HCT116 (cell line): ENCODE results near the gene PIP5KL1. TPM values are rescaled to one million over a fixed set of nuclear protein-coding genes. Genes with fewer than 3 reads are reported as not detected.

Experiments used
- ATAC-seq: fragments of 200-7000 bp; cut with Tn5 transposase; 2 replicates; pipeline ENCODE4 v1.9.1; 2020; ENCODE audit warnings: mild to moderate bottlenecking, moderate library complexity
- BruUV-seq: library from RNA; stranded (reverse); fragments of 400-500 nt; replicated peaks from 2 replicates; lab custom pipeline; 2021; lab: Mats Ljungman, UMichigan
- CTCF ChIA-PET: fragments of 300-600 bp; sonication (Branson Sonifier 250); formaldehyde crosslinking; loops from one replicate; lab custom pipeline; 2021; ENCODE audit warnings: antibody characterized with exemption; lab: Charles Lee
- POLR2A ChIA-PET: fragments of 300-600, 350-600 bp; sonication (Branson Sonifier 250); formaldehyde crosslinking; loops from one replicate; lab custom pipeline; 2021; ENCODE audit warnings: antibody characterized with exemption; lab: Charles Lee
- RAD21 ChIA-PET, 2 experiments: fragments of 300-600 bp; sonication (Branson Sonifier 250); formaldehyde crosslinking; loops; one replicate each; lab custom pipeline; 2023; ENCODE audit warnings: low total read pairs in 2 of 2; ENCODE audit not compliant: uncharacterized antibody in 2 of 2, unreplicated experiment in 2 of 2, low non-redundant PET in 1 of 2; lab: Charles Lee
- DNase-seq: peaks from one replicate; pipeline ENCODE4 v3.0.0-alpha.2; 2010; ENCODE audit warnings: low read depth, low spot score
- H2AFZ ChIP-seq: fragments of 200-600 bp; shearing (Covaris generic), sonication (generic); 2 replicates; pipeline ENCODE4 v1.6.1; 2017; ENCODE audit warnings: low read depth, mixed run types, mixed read lengths, antibody characterized with exemption, low read length; ENCODE audit not compliant: poor library complexity, severe bottlenecking
- H3K27ac ChIP-seq: 2 replicates; pipeline ENCODE4 v1.5.1; 2012; ENCODE audit warnings: low read depth, low read length
- H3K27me3 ChIP-seq: fragments of 200-600 bp; sonication (generic); 2 replicates; pipeline ENCODE4 v1.6.1; 2016; ENCODE audit warnings: mixed run types, low read length, mixed read lengths; ENCODE audit not compliant: insufficient read depth
- H3K36me3 ChIP-seq, 2 experiments: fragments of 200-500 bp in 1 of 2; fragments of 200-600 bp in 1 of 2; sonication (Bioruptor generic) in 1 of 2; sonication (generic) in 1 of 2; 2 replicates each; pipeline versions ENCODE4 v1.5.1 to v1.6.1; 2014 to 2016; ENCODE audit warnings: low read length in 2 of 2, inconsistent platforms in 1 of 2, mixed read lengths in 1 of 2, mixed run types in 1 of 2; ENCODE audit not compliant: insufficient read depth in 2 of 2, control insufficient read depth in 1 of 2
- H3K4me1 ChIP-seq, 2 experiments: fragments of 200-600 bp in 1 of 2; sonication (generic) in 1 of 2; 2 replicates each; pipeline versions ENCODE4 v1.5.1 to v1.6.1; 2012 to 2017; ENCODE audit warnings: low read length in 2 of 2, inconsistent platforms in 1 of 2, mild to moderate bottlenecking in 1 of 2, mixed read lengths in 1 of 2, mixed run types in 1 of 2, moderate library complexity in 1 of 2; ENCODE audit not compliant: insufficient read depth in 2 of 2, control insufficient read depth in 1 of 2
- H3K4me2 ChIP-seq: fragments of 200-600 bp; sonication (generic); 2 replicates; pipeline ENCODE4 v1.6.1; 2017; ENCODE audit warnings: mixed run types, low read length, mixed read lengths
- H3K4me3 ChIP-seq, 2 experiments: fragments of 200-600 bp in 1 of 2; sonication (generic) in 1 of 2; replicated peaks in 1 of 2; 2 replicates each; pipeline ENCODE4 v1.5.1; 2011 to 2016; ENCODE audit warnings: low read length in 2 of 2, control low read depth in 1 of 2, low read depth in 1 of 2, mild to moderate bottlenecking in 1 of 2, mixed read lengths in 1 of 2, mixed run types in 1 of 2
- H3K79me2 ChIP-seq: fragments of 200-600 bp; sonication (generic); 2 replicates; pipeline ENCODE4 v1.6.1; 2017; ENCODE audit warnings: mild to moderate bottlenecking, mixed run types, low read length, moderate library complexity, mixed read lengths; ENCODE audit not compliant: insufficient read depth
- H3K9ac ChIP-seq: fragments of 200-600 bp; sonication (generic); 2 replicates; pipeline ENCODE4 v1.6.1; 2016; ENCODE audit warnings: low read length, mixed read lengths
- H3K9me2 ChIP-seq: fragments of 200-600 bp; sonication (generic), shearing (Covaris generic); 2 replicates; pipeline ENCODE4 v1.6.1; 2017; ENCODE audit warnings: mixed run types, mild to moderate bottlenecking, moderate library complexity; ENCODE audit not compliant: insufficient read depth
- H3K9me3 ChIP-seq, 2 experiments: fragments of 200-500 bp in 1 of 2; fragments of 200-600 bp in 1 of 2; sonication (Bioruptor generic) in 1 of 2; sonication (generic) in 1 of 2; 2 replicates each; pipeline ENCODE4 v1.6.1; 2014 to 2017; ENCODE audit warnings: low read length in 2 of 2, mixed read lengths in 2 of 2, inconsistent platforms in 1 of 2, low read depth in 1 of 2, mild to moderate bottlenecking in 1 of 2, mixed run types in 1 of 2, moderate library complexity in 1 of 2; ENCODE audit not compliant: control insufficient read depth in 1 of 2, insufficient read depth in 1 of 2
- H4K20me1 ChIP-seq: fragments of 200-600 bp; sonication (generic), shearing (Covaris generic); 2 replicates; pipeline ENCODE4 v1.6.1; 2017; ENCODE audit warnings: mixed run types, mild to moderate bottlenecking, moderate library complexity; ENCODE audit not compliant: insufficient read depth
- CBX3 ChIP-seq: IDR thresholded peaks from 2 replicates; pipeline ENCODE4 v1.6.1; 2012; ENCODE audit warnings: low read depth
- CEBPB ChIP-seq: IDR thresholded peaks from 2 replicates; pipeline ENCODE4 v1.6.1; 2012; ENCODE audit warnings: low read depth
- ELF1 ChIP-seq: IDR thresholded peaks from 2 replicates; pipeline ENCODE4 v1.6.1; 2012; ENCODE audit warnings: low read depth, borderline replicate concordance
- EZH2 ChIP-seq: fragments of 200-600 bp; sonication (generic); IDR thresholded peaks from 2 replicates; pipeline ENCODE4 v1.6.1; 2017; ENCODE audit warnings: antibody characterized with exemption, mixed run types
- EZH2phosphoT487 ChIP-seq: fragments of 200-600 bp; IDR thresholded peaks from 2 replicates; pipeline ENCODE4 v1.6.1; 2018; ENCODE audit warnings: antibody characterized with exemption, borderline replicate concordance
- FOSL1 ChIP-seq: IDR thresholded peaks from 2 replicates; pipeline ENCODE4 v1.6.1; 2012; ENCODE audit warnings: low read depth
- JUND ChIP-seq: IDR thresholded peaks from 2 replicates; pipeline ENCODE4 v1.6.1; 2012
- POLR2A ChIP-seq: IDR thresholded peaks from 2 replicates; pipeline ENCODE4 v1.7.0; 2011; ENCODE audit warnings: borderline replicate concordance; ENCODE audit not compliant: insufficient read depth, insufficient read length; ENCODE audit errors: extremely low read depth
- RAD21 ChIP-seq: IDR thresholded peaks from 2 replicates; pipeline ENCODE4 v1.6.1; 2012; ENCODE audit warnings: low read depth, mild to moderate bottlenecking
- SIN3A ChIP-seq: IDR thresholded peaks from 2 replicates; pipeline ENCODE4 v1.6.1; 2012; ENCODE audit warnings: low read depth
- SP1 ChIP-seq: IDR thresholded peaks from 2 replicates; pipeline ENCODE4 v1.6.1; 2012; ENCODE audit warnings: low read depth
- SRF ChIP-seq: IDR thresholded peaks from 2 replicates; pipeline ENCODE4 v1.6.1; 2012; ENCODE audit warnings: low read depth
- TCF7L2 ChIP-seq: IDR thresholded peaks from 2 replicates; pipeline ENCODE4 v1.7.0; 2011; ENCODE audit warnings: borderline replicate concordance, inconsistent platforms; ENCODE audit not compliant: insufficient read depth, insufficient read length; ENCODE audit errors: extremely low read depth
- YY1 ChIP-seq: IDR thresholded peaks from 2 replicates; pipeline ENCODE4 v1.6.1; 2011; ENCODE audit warnings: low read length, low read depth, moderate library complexity, mild to moderate bottlenecking; ENCODE audit not compliant: insufficient replicate concordance; ENCODE audit errors: extremely low read depth
- ZFX ChIP-seq: fragments of 450-650 bp; IDR thresholded peaks from 2 replicates; pipeline ENCODE4 v1.6.1; 2017
- ZNF274 ChIP-seq: fragments of 200-500 bp; sonication (Bioruptor generic); IDR thresholded peaks from 2 replicates; pipeline ENCODE4 v1.6.1; 2014; ENCODE audit warnings: mild to moderate bottlenecking, low read depth, low read length, inconsistent platforms
- intact Hi-C: fragments of 100-400 bp; cut with micrococcal nuclease; formaldehyde crosslinking; loops from 2 replicates; pipeline ENCODE4 v1.10.0; 2022
- total RNA-seq: library from RNA; stranded (reverse); gene quantifications from one replicate; pipeline ENCODE4 v1.2.1, GENCODE V29; 2021; ENCODE audit not compliant: unreplicated experiment
- TF ChIP-seq, protein P1 (sequence below): IDR thresholded peaks from 2 replicates; pipeline ENCODE4 v1.6.1; 2012
- TF ChIP-seq, protein P2 (sequence below): IDR thresholded peaks from 2 replicates; pipeline ENCODE4 v1.6.1; 2011; ENCODE audit warnings: mild to moderate bottlenecking, low read length, moderate library complexity; ENCODE audit not compliant: insufficient replicate concordance; ENCODE audit errors: extremely low read depth
- TF ChIP-seq, protein P3 (sequence below), 3 experiments: fragments of 200-600 bp in 1 of 3; sonication (generic) in 1 of 3; IDR thresholded peaks in 2 of 3; conservative IDR thresholded peaks in 1 of 3; 2 replicates each; pipeline ENCODE4 v1.5.1; 2012 to 2017; ENCODE audit warnings: low read depth in 2 of 3, low read length in 2 of 3, antibody characterized with exemption in 1 of 3, borderline replicate concordance in 1 of 3, control low read depth in 1 of 3, mild to moderate bottlenecking in 1 of 3, mixed read lengths in 1 of 3, mixed run types in 1 of 3, moderate library complexity in 1 of 3; ENCODE audit not compliant: insufficient read depth in 1 of 3
- TF ChIP-seq, protein P4 (sequence below): IDR thresholded peaks from 2 replicates; pipeline ENCODE4 v1.6.1; 2012; ENCODE audit warnings: low read depth

The PIP5KL1 gene
- total RNA-seq, 1 experiment from 2014 or later: 37.6 TPM

DNA sequence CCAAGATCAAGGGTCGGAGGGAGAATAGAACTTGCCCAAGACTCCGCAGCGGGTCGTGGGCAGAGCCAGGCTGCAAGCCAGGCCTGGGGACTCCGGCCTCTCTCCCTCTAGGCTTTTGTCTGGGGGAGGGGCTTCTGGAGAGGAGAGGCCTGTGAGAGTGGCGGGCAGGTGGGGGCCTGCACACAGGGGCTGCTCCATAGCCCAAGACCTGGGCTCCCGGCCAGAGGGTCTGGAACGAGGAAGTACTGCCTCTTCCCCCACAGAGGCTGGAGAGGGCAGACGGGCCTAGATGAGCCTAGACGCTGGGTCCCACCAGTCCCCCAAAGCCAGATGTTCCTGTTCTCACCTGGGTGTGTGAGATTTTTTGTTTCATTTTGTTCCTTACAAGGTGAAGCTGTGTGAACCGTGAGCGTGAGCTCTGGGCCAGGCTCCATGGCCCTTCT lies 26.0 kb downstream of the PIP5KL1 start:
- H3K36me3 ChIP-seq: peaks cover 0 to 9% of the 10 kb centered on the region in 2 experiments; a peak in 1 of 4 replicates
- H2AFZ ChIP-seq: no peak overlapping the region
- H3K4me3 ChIP-seq: no peak overlapping the region
- no peaks in the 10 kb centered on the region for H3K79me2 ChIP-seq
- ChIA-PET POLR2A (no interaction called here), CTCF (no interaction called here), RAD21 (no interaction called here)
- no peaks in the 10 kb centered on the region for H4K20me1 ChIP-seq
- BruUV-seq: no TSS peak
- peak overlapping the region; percentile 25; the same call in 1 of the 2 replicates for H3K27ac ChIP-seq
- no peaks in the 10 kb centered on the region for H3K27me3 ChIP-seq
- no peaks in the 10 kb centered on the region for H3K9me3 ChIP-seq
- ATAC-seq: 0 out of 2 replicates have a peak, but pooled peaks have one; percentile 3
- H3K9me2 ChIP-seq: no peaks in the 10 kb centered on the region
- intact Hi-C loops: no loop called here
- H3K4me2 ChIP-seq: no peak overlapping the region
- H3K9ac ChIP-seq: no peak overlapping the region
- H3K4me1 ChIP-seq: peaks cover 26 to 47% of the 10 kb centered on the region in 2 experiments
- DNase-seq: no peak
- TF ChIP-seq SRF (no peak), POLR2A (no peak), CBX3 (no peak), SIN3A (no peak), ZNF274 (no peak), JUND (no peak), YY1 (no peak), SP1 (no peak), CEBPB (no peak), ZFX (no peak), EZH2phosphoT487 (no peak), TCF7L2 (no peak), EZH2 (no peak), ELF1 (no peak), FOSL1 (no peak), RAD21 (no peak)
- TF ChIP-seq, protein P1, sequence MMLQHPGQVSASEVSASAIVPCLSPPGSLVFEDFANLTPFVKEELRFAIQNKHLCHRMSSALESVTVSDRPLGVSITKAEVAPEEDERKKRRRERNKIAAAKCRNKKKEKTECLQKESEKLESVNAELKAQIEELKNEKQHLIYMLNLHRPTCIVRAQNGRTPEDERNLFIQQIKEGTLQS: no peak
- TF ChIP-seq, protein P2, sequence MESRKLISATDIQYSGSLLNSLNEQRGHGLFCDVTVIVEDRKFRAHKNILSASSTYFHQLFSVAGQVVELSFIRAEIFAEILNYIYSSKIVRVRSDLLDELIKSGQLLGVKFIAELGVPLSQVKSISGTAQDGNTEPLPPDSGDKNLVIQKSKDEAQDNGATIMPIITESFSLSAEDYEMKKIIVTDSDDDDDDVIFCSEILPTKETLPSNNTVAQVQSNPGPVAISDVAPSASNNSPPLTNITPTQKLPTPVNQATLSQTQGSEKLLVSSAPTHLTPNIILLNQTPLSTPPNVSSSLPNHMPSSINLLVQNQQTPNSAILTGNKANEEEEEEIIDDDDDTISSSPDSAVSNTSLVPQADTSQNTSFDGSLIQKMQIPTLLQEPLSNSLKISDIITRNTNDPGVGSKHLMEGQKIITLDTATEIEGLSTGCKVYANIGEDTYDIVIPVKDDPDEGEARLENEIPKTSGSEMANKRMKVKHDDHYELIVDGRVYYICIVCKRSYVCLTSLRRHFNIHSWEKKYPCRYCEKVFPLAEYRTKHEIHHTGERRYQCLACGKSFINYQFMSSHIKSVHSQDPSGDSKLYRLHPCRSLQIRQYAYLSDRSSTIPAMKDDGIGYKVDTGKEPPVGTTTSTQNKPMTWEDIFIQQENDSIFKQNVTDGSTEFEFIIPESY: no peak
- TF ChIP-seq, protein P3, sequence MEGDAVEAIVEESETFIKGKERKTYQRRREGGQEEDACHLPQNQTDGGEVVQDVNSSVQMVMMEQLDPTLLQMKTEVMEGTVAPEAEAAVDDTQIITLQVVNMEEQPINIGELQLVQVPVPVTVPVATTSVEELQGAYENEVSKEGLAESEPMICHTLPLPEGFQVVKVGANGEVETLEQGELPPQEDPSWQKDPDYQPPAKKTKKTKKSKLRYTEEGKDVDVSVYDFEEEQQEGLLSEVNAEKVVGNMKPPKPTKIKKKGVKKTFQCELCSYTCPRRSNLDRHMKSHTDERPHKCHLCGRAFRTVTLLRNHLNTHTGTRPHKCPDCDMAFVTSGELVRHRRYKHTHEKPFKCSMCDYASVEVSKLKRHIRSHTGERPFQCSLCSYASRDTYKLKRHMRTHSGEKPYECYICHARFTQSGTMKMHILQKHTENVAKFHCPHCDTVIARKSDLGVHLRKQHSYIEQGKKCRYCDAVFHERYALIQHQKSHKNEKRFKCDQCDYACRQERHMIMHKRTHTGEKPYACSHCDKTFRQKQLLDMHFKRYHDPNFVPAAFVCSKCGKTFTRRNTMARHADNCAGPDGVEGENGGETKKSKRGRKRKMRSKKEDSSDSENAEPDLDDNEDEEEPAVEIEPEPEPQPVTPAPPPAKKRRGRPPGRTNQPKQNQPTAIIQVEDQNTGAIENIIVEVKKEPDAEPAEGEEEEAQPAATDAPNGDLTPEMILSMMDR (IDR thresholded peaks at IDR 0.05 in 2 of 3, conservative IDR thresholded peaks at IDR 0.05 in 1 of 3; ENCODE audit: borderline replicate concordance in 1 of 3, insufficient read depth in 1 of 3, low read depth in 2 of 3, low read length in 2 of 3): no peak
- TF ChIP-seq, protein P4, sequence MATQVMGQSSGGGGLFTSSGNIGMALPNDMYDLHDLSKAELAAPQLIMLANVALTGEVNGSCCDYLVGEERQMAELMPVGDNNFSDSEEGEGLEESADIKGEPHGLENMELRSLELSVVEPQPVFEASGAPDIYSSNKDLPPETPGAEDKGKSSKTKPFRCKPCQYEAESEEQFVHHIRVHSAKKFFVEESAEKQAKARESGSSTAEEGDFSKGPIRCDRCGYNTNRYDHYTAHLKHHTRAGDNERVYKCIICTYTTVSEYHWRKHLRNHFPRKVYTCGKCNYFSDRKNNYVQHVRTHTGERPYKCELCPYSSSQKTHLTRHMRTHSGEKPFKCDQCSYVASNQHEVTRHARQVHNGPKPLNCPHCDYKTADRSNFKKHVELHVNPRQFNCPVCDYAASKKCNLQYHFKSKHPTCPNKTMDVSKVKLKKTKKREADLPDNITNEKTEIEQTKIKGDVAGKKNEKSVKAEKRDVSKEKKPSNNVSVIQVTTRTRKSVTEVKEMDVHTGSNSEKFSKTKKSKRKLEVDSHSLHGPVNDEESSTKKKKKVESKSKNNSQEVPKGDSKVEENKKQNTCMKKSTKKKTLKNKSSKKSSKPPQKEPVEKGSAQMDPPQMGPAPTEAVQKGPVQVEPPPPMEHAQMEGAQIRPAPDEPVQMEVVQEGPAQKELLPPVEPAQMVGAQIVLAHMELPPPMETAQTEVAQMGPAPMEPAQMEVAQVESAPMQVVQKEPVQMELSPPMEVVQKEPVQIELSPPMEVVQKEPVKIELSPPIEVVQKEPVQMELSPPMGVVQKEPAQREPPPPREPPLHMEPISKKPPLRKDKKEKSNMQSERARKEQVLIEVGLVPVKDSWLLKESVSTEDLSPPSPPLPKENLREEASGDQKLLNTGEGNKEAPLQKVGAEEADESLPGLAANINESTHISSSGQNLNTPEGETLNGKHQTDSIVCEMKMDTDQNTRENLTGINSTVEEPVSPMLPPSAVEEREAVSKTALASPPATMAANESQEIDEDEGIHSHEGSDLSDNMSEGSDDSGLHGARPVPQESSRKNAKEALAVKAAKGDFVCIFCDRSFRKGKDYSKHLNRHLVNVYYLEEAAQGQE: no peak
- TF ChIP-seq, all 23 proteins: peak for 0
